Mesenchymal stem cell (in vitro differentiated cells and primary cell): ENCODE measurements around the gene EI24. TPM values are rescaled to one million over a fixed set of nuclear protein-coding genes. Genes with fewer than 3 reads are reported as not detected.

ENCODE experiments used
- DNase-seq: peaks from one replicate; pipeline ENCODE4 v3.0.0-alpha.2; 2013
- H2AFZ ChIP-seq: one replicate; pipeline ENCODE4 v1.6.1; 2013; ENCODE audit warnings: low read depth, mild to moderate bottlenecking, control low read depth, inconsistent platforms, low read length, moderate library complexity
- H2AK5ac ChIP-seq: 2 replicates; pipeline ENCODE4 v1.6.1; 2013; ENCODE audit warnings: low read length, moderate library complexity, mild to moderate bottlenecking, inconsistent platforms; ENCODE audit not compliant: severe bottlenecking
- H2BK120ac ChIP-seq: one replicate; pipeline ENCODE4 v1.6.1; 2013; ENCODE audit warnings: low read depth, mild to moderate bottlenecking, inconsistent platforms, low read length, moderate library complexity
- H2BK12ac ChIP-seq, 2 experiments: one replicate each; pipeline ENCODE4 v1.6.1; 2013; ENCODE audit warnings: inconsistent platforms in 2 of 2, low read length in 2 of 2, mild to moderate bottlenecking in 2 of 2, moderate library complexity in 2 of 2, control low read depth in 1 of 2
- H2BK15ac ChIP-seq: one replicate; pipeline ENCODE4 v1.6.1; 2013; ENCODE audit warnings: mild to moderate bottlenecking, low read depth, inconsistent platforms; ENCODE audit not compliant: poor library complexity, severe bottlenecking
- H2BK5ac ChIP-seq: 2 replicates; pipeline ENCODE4 v1.6.1; 2013; ENCODE audit warnings: low read depth, mild to moderate bottlenecking, low read length, control low read depth, inconsistent platforms; ENCODE audit not compliant: poor library complexity, severe bottlenecking
- H3K14ac ChIP-seq, 2 experiments: one replicate each; pipeline ENCODE4 v1.6.1; 2013; ENCODE audit warnings: inconsistent platforms in 2 of 2, low read length in 2 of 2, control low read depth in 1 of 2, mild to moderate bottlenecking in 1 of 2, moderate library complexity in 1 of 2
- H3K18ac ChIP-seq, 2 experiments: one replicate each; pipeline ENCODE4 v1.6.1; 2013; ENCODE audit warnings: inconsistent platforms in 2 of 2, low read length in 2 of 2, control low read depth in 1 of 2, low read depth in 1 of 2, mild to moderate bottlenecking in 1 of 2
- H3K23ac ChIP-seq, 2 experiments: one replicate each; pipeline ENCODE4 v1.6.1; 2013; ENCODE audit warnings: inconsistent platforms in 2 of 2, low read length in 2 of 2, mild to moderate bottlenecking in 2 of 2, moderate library complexity in 2 of 2, control low read depth in 1 of 2
- H3K27ac ChIP-seq: 2 replicates; pipeline ENCODE4 v1.5.1; 2013; ENCODE audit warnings: mild to moderate bottlenecking, moderate library complexity, low read length, control low read depth, inconsistent platforms; ENCODE audit not compliant: poor library complexity, severe bottlenecking
- H3K27me3 ChIP-seq, 2 experiments: 2 replicates each; pipeline versions ENCODE4 v1.6.1 to v1.7.0; 2013; ENCODE audit warnings: low read length in 2 of 2, mild to moderate bottlenecking in 2 of 2, moderate library complexity in 2 of 2, control low read depth in 1 of 2, inconsistent platforms in 1 of 2; ENCODE audit not compliant: control insufficient read depth in 1 of 2, insufficient read depth in 1 of 2
- H3K36me3 ChIP-seq, 2 experiments: 2 replicates each; pipeline versions ENCODE4 v1.6.1 to v1.7.0; 2013; ENCODE audit warnings: low read length in 2 of 2, control low read depth in 1 of 2, inconsistent platforms in 1 of 2, low read depth in 1 of 2, mild to moderate bottlenecking in 1 of 2; ENCODE audit not compliant: insufficient read depth in 2 of 2, control insufficient read depth in 1 of 2
- H3K4ac ChIP-seq, 2 experiments: one replicate each; pipeline ENCODE4 v1.6.1; 2013; ENCODE audit warnings: inconsistent platforms in 2 of 2, low read length in 2 of 2, mild to moderate bottlenecking in 2 of 2, moderate library complexity in 2 of 2, control low read depth in 1 of 2, low read depth in 1 of 2
- H3K4me1 ChIP-seq: 2 replicates; pipeline ENCODE4 v1.6.1; 2013; ENCODE audit warnings: low read depth, low read length, control low read depth; ENCODE audit not compliant: control insufficient read depth, insufficient read depth
- H3K4me2 ChIP-seq: 2 replicates; pipeline ENCODE4 v1.6.1; 2013; ENCODE audit warnings: low read length, mild to moderate bottlenecking, inconsistent platforms; ENCODE audit not compliant: poor library complexity, severe bottlenecking
- H3K4me3 ChIP-seq, 2 experiments: 2 replicates each; pipeline versions ENCODE4 v1.5.1 to v1.7.0; 2013; ENCODE audit warnings: low read length in 2 of 2, mild to moderate bottlenecking in 2 of 2, control low read depth in 1 of 2, low read depth in 1 of 2; ENCODE audit not compliant: insufficient read depth in 1 of 2
- H3K79me1 ChIP-seq: replicated peaks from 2 replicates; pipeline ENCODE4 v1.6.1; 2013; ENCODE audit warnings: mild to moderate bottlenecking, control low read depth, low read length, inconsistent platforms; ENCODE audit not compliant: poor library complexity, severe bottlenecking
- H3K9ac ChIP-seq: 2 replicates; pipeline ENCODE4 v1.7.0; 2013; ENCODE audit warnings: mild to moderate bottlenecking, low read length, moderate library complexity
- H3K9me3 ChIP-seq: 2 replicates; pipeline ENCODE4 v1.7.0; 2013; ENCODE audit warnings: mild to moderate bottlenecking, low read length; ENCODE audit not compliant: control insufficient read depth
- H4K8ac ChIP-seq: one replicate; pipeline ENCODE4 v1.6.1; 2013; ENCODE audit warnings: inconsistent platforms, mild to moderate bottlenecking, low read length, moderate library complexity
- H4K91ac ChIP-seq: one replicate; pipeline ENCODE4 v1.6.1; 2013; ENCODE audit warnings: mild to moderate bottlenecking, low read length, inconsistent platforms
- WGBS: methylation state at CpG from one replicate; pipeline ENCODE4 v1.1.7; 2013; ENCODE audit warnings: mixed read lengths; 5-methylcytosine and 5-hydroxymethylcytosine counted together
- small RNA-seq: library from polyadenylated mRNA; stranded (forward); fragments of <200 nt; extraction: miRNeasy Mini kit (QIAGEN cat#:217004); gene quantifications from one replicate; pipeline ENCODE3, GENCODE V24; 2013; ENCODE audit warnings: low read depth

Gene EI24

GRCh38 chr11:125626288-125626950 lies 57.1 kb downstream of the EI24 start:
- H3K4me2 ChIP-seq: peak overlapping the region; percentile 88

GRCh38 chr11:125627236-125627910 lies 58.1 kb downstream of the EI24 start:
- H2BK120ac ChIP-seq: no peak overlapping the region

More at GRCh38 chr11:125626288-125626950, 57.1 kb downstream of the EI24 start:
- Histone ChIP-seq H4K91ac (no peak overlapping the region), H3K27me3 (no peaks in the 10 kb centered on the region), H3K27ac (peak overlapping the region; percentile 96), H3K4me3 (peak overlapping the region; percentile 66 to 91), H3K18ac (peak overlapping the region in 1 of 2 experiments; percentile 13), H2BK120ac (no peak overlapping the region), H3K4ac (peak overlapping the region in 1 of 2 experiments; percentile 41), H2BK15ac (no peak overlapping the region), H2BK5ac (no peak overlapping the region), H3K36me3 (peaks cover 7 to 28% of the 10 kb centered on the region in 2 experiments), H3K23ac (no peak overlapping the region), H3K4me1 (peaks cover 3% of the 10 kb centered on the region), H2AK5ac (no peak overlapping the region), H3K79me1 (peaks cover 10% of the 10 kb centered on the region), H3K9ac (peak overlapping the region; percentile 96), H2BK12ac (no peak overlapping the region), H2AFZ (peak overlapping the region; percentile 88), H4K8ac (peak overlapping the region; percentile 36), H3K9me3 (no peaks in the 10 kb centered on the region), H3K14ac (no peak overlapping the region)
- peak; percentile 90 for DNase-seq
- WGBS: 1% methylated on average over 8 of the region's 18 CpGs

More at GRCh38 chr11:125627236-125627910, 58.1 kb downstream of the EI24 start:
- peak overlapping the region; percentile 88 for H3K4me2 ChIP-seq
- peaks cover 1% of the 10 kb centered on the region for H3K4me1 ChIP-seq
- no peak overlapping the region for H3K4ac ChIP-seq
- no peak overlapping the region for H2AK5ac ChIP-seq
- WGBS: 59% methylated on average over 6 of the region's 7 CpGs
- H3K18ac ChIP-seq: no peak overlapping the region
- peak overlapping the region in 1 of 2 experiments; percentile 91 for H3K4me3 ChIP-seq
- H3K14ac ChIP-seq: no peak overlapping the region
- H2BK5ac ChIP-seq: no peak overlapping the region
- peaks cover 10% of the 10 kb centered on the region for H3K79me1 ChIP-seq
- H2AFZ ChIP-seq: no peak overlapping the region
- no peaks in the 10 kb centered on the region for H3K27me3 ChIP-seq
- no peaks in the 10 kb centered on the region for H3K9me3 ChIP-seq
- peak overlapping the region; percentile 96 for H3K27ac ChIP-seq
- peak overlapping the region; percentile 96 for H3K9ac ChIP-seq
- no peak overlapping the region for H4K91ac ChIP-seq
- DNase-seq: no peak
- no peak overlapping the region for H2BK15ac ChIP-seq
- no peak overlapping the region for H2BK12ac ChIP-seq
- H3K36me3 ChIP-seq: peaks cover 7 to 21% of the 10 kb centered on the region in 2 experiments
- no peak overlapping the region for H3K23ac ChIP-seq
- H4K8ac ChIP-seq: no peak overlapping the region

Small RNA genes within 50 kb of the gene (small RNA-seq; reads per million reads assigned to genes)
- gene RNU6-1156P: not detected
